ENCODE results near the gene ZCCHC24. TPM values are rescaled to one million over a fixed set of nuclear protein-coding genes. Genes with fewer than 3 reads are reported as not detected.
A peak's percentile ranks its signal among the peaks of the same experiment; 100 is the strongest.

Gene ZCCHC24
- total RNA-seq, 4 donors from 2014 or later: 15.6 to 41.1 (median 22.5) TPM

DNA sequence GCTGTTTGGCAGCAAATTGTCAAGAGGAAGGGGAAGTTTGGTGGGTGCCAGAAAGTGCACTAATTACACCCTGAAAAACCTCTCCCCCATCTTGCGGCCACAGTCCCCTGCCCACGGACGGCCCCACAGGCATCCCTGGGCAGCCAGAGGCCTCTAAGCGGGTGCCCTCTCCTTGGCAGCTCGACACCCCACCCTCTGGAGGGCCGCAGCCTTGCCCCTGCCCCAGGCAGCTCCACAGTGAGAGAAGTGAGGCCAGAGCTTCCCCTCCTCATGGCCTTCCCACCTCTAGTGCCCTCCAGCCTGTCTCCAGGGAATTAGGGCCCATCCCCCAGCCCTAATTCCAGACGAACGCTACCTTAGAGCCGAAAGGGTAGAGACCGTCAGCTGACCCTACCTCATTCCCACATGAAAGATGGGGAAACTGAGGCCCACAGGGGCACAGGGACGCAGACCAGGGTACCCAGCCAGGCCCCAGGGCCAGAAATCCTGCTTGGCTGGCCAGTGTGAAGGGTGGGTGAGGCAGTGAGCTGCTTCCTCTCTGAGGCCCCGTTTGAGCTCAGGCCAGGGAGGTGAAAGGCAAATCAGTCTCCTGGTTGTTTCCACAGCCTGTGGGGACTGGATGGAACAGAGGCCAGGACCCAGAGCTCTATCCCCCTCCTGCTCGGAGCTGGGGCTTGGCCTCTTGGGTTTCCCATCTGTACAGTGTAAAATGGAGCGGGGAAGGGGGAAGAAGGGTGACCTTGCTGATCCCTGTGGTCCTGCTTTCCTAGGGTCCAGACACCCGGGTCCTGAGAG is 10.0 kb downstream of the ZCCHC24 start:
- WGBS, 2 donors (ENCODE audit: low coverage in 1 of 2): 66 to 90% methylated on average over 4 to 15 of the region's 15 CpGs
- H3K4me1 ChIP-seq: peaks cover 32 to 87% (median 65%) of the 10 kb centered on the region in 4 donors
- DNase-seq: no peak
- no peaks in the 10 kb centered on the region for H3K36me3 ChIP-seq
- H3K27me3 ChIP-seq: no peaks in the 10 kb centered on the region
- H3K27ac ChIP-seq: peak overlapping the region; percentile 85 to 97 (median 89)
- in situ Hi-C loops (cut with MboI; ENCODE audit: low pct_ligation_motif_present in 1 of 4, low pct_unique_long_range_greater_than_20kb in 1 of 4, low sequenced_read_pairs in 3 of 4) (no loop called here), intact Hi-C loops (cut with DNase I; ENCODE audit: low total_unique reads) (loop anchor here (5.0 kb wide), 1 partner anchor 38 kb away; no protein-coding TSS in a partner anchor)
- no peaks in the 10 kb centered on the region for H3K9me3 ChIP-seq
- H3K4me3 ChIP-seq: no peak overlapping the region
- TF ChIP-seq, protein P1, sequence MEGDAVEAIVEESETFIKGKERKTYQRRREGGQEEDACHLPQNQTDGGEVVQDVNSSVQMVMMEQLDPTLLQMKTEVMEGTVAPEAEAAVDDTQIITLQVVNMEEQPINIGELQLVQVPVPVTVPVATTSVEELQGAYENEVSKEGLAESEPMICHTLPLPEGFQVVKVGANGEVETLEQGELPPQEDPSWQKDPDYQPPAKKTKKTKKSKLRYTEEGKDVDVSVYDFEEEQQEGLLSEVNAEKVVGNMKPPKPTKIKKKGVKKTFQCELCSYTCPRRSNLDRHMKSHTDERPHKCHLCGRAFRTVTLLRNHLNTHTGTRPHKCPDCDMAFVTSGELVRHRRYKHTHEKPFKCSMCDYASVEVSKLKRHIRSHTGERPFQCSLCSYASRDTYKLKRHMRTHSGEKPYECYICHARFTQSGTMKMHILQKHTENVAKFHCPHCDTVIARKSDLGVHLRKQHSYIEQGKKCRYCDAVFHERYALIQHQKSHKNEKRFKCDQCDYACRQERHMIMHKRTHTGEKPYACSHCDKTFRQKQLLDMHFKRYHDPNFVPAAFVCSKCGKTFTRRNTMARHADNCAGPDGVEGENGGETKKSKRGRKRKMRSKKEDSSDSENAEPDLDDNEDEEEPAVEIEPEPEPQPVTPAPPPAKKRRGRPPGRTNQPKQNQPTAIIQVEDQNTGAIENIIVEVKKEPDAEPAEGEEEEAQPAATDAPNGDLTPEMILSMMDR (IDR thresholded peaks at IDR 0.05): no peak
- TF ChIP-seq POLR2AphosphoS5 (IDR thresholded peaks at IDR 0.05) (no peak), EP300 (IDR thresholded peaks at IDR 0.05; ENCODE audit: low read depth) (no peak), POLR2A (IDR thresholded peaks at IDR 0.05) (no peak)

DNA sequence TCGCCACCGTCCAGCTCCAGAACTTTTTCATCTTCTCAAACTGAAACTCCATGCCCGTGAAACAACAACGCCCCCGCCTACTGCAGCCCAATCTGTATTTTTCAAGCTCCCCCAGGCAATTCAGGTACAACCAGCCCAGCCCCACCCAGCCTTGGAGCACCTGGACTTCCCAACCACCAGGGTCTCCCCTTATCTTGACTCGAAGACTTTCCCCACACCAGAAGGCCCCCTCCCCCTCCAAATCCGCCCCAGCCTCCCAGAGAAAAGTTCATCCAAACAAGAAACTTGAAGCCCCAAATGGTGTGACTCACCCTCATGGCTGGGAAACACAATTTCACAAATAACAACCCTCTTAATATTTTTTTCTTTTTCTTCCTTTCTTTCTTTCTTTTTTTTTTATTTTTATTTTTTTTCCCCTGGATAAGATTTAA is 10.6 kb downstream of the ZCCHC24 start:
- in situ Hi-C loops (cut with MboI; ENCODE audit: low pct_ligation_motif_present in 1 of 4, low pct_unique_long_range_greater_than_20kb in 1 of 4, low sequenced_read_pairs in 3 of 4): no loop called here
- Histone ChIP-seq H3K9me3 (no peaks in the 10 kb centered on the region), H3K4me3 (no peak overlapping the region), H3K4me1 (peaks cover 32 to 81% (median 65%) of the 10 kb centered on the region in 4 donors), H3K27me3 (no peaks in the 10 kb centered on the region), H3K27ac (peak overlapping the region; percentile 85 to 97 (median 89)), H3K36me3 (no peaks in the 10 kb centered on the region)
- DNase-seq: no peak
- intact Hi-C loops (cut with DNase I; ENCODE audit: low total_unique reads): loop anchor here (5.0 kb wide), 1 partner anchor 38 kb away; no protein-coding TSS in a partner anchor
- TF ChIP-seq, protein P1 (IDR thresholded peaks at IDR 0.05): no peak
- no peak for TF ChIP-seq POLR2A (IDR thresholded peaks at IDR 0.05)
- no peak for TF ChIP-seq POLR2AphosphoS5 (IDR thresholded peaks at IDR 0.05)
- TF ChIP-seq EP300 (IDR thresholded peaks at IDR 0.05; ENCODE audit: low read depth): no peak
- WGBS, 2 donors (ENCODE audit: low coverage in 1 of 2): 47 to 67% methylated on average over 2 to 7 of the region's 7 CpGs

DNA sequence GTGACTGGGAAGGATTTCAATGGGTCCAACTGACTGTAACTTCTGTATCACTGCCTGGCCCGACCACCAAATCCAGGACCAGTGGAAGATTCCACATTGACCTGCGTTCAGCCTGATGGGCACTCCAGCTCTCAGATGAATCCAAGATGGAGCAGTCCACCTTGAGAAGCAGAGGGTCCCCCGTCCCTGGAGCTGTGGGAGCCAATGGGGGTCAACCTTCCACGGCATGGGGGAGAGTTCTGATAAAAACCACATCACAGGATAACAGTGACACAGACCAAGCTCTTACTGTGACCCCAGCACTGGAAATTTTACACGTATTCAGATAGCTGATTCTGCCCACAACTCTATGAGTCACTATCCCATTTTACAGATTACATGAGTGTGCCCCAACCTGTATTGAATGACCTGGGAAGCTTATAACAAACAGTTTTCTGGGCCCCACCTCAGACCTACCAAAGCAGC is 11.2 kb downstream of the ZCCHC24 start:
- no peak for TF ChIP-seq EP300 (IDR thresholded peaks at IDR 0.05; ENCODE audit: low read depth)
- TF ChIP-seq, protein P1 (IDR thresholded peaks at IDR 0.05): no peak
- TF ChIP-seq POLR2AphosphoS5 (IDR thresholded peaks at IDR 0.05): no peak
- no peak for TF ChIP-seq POLR2A (IDR thresholded peaks at IDR 0.05)
- WGBS, 2 donors (ENCODE audit: low coverage in 1 of 2): 65% methylated on average over 5 of the region's 5 CpGs; no CpG with 5 or more reads in 1 of the 2 donors
- in situ Hi-C loops (cut with MboI; ENCODE audit: low pct_ligation_motif_present in 1 of 4, low pct_unique_long_range_greater_than_20kb in 1 of 4, low sequenced_read_pairs in 3 of 4): no loop called here
- Histone ChIP-seq H3K4me3 (no peak overlapping the region), H3K36me3 (no peaks in the 10 kb centered on the region), H3K27me3 (no peaks in the 10 kb centered on the region), H3K27ac (peak overlapping the region; percentile 85 to 97 (median 89)), H3K4me1 (peaks cover 32 to 78% (median 64%) of the 10 kb centered on the region in 4 donors), H3K9me3 (no peaks in the 10 kb centered on the region)
- no peak for DNase-seq
- intact Hi-C loops (cut with DNase I; ENCODE audit: low total_unique reads): no loop called here

DNA sequence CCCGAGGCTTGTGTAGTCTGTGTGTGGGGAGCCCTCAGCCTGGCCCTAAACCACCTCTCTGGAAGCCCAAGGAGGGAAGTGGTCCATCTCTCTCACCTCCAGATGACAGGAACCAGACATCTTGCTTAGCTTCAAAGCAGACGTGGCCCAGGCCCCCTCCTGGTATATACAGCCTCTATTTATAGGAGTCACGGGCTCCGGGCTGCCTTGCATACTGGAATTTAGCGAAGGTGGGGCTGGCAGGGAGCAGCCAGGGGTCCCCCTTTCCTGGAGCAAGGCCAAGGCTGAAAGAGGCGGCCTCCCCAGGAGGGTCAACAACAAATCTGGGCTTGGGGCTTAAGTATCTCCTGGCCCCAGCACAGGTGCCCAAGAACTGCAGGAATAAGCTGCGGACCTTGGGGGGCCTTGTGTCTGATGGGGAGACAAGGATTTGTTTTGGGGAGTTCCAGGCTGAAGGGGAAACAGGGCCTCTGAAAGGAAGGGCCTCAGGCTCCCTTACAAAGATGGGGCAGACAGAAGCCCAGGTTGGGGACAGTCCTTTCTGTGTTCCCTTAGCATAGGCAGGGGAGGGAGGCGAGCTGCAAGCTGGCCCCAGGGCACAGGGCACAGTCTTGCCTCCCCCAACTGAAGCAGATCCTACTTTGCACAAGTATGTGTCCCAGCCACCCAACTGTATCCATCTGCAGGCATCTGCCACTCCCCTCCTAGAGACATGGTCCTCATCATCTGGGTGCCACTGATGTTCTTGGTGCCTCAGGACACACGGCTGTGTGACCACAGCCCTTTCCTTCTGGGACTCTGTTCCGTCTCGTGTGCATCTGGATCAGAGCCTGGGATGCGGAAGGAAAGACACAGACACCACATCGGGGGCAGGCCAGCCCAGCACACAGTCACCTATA is 11.9 kb downstream of the ZCCHC24 start:
- in situ Hi-C loops (cut with MboI; ENCODE audit: low pct_ligation_motif_present in 1 of 4, low pct_unique_long_range_greater_than_20kb in 1 of 4, low sequenced_read_pairs in 3 of 4) (no loop called here), intact Hi-C loops (cut with DNase I; ENCODE audit: low total_unique reads) (no loop called here)
- H3K4me3 ChIP-seq: no peak overlapping the region
- no peaks in the 10 kb centered on the region for H3K36me3 ChIP-seq
- peak; percentile 27 for DNase-seq
- TF ChIP-seq POLR2A (IDR thresholded peaks at IDR 0.05) (no peak), POLR2AphosphoS5 (IDR thresholded peaks at IDR 0.05) (peak; percentile 77 to 93 (median 83)), EP300 (IDR thresholded peaks at IDR 0.05; ENCODE audit: low read depth) (peak; percentile 85)
- TF ChIP-seq, protein P1 (IDR thresholded peaks at IDR 0.05): no peak
- H3K27me3 ChIP-seq: no peaks in the 10 kb centered on the region
- WGBS, 2 donors (ENCODE audit: low coverage in 1 of 2): 63 to 77% methylated on average over 2 to 13 of the region's 13 CpGs
- no peaks in the 10 kb centered on the region for H3K9me3 ChIP-seq
- H3K27ac ChIP-seq: peak overlapping the region; percentile 85 to 97 (median 89)
- H3K4me1 ChIP-seq: peaks cover 32 to 71% (median 60%) of the 10 kb centered on the region in 4 donors
